HG03469 (cell line): ENCODE results near the gene ANTKMT.

Source experiments
- ATAC-seq: cut with Tn5 transposase; IDR thresholded peaks from one replicate; pipeline ENCODE4 v1.9.1; 2021; ENCODE audit warnings: mild to moderate bottlenecking, moderate library complexity, moderate number of reproducible peaks; ENCODE audit not compliant: unreplicated experiment

Gene ANTKMT

GRCh38 chr16:761625-762513 is 40.9 kb downstream of the ANTKMT start:
- ATAC-seq, result no peak

- no peak for ATAC-seq
Measured at GRCh38 chr16:762595-763268, 41.8 kb downstream of the ANTKMT start.

- no peak for ATAC-seq
Measured at GRCh38 chr16:763369-764183, 42.6 kb downstream of the ANTKMT start.

GRCh38 chr16:764184-764750 is 43.3 kb downstream of the ANTKMT start:
- ATAC-seq, result no peak

GRCh38 chr16:764848-765487 is 44.0 kb downstream of the ANTKMT start:
- no peak for ATAC-seq

DNA sequence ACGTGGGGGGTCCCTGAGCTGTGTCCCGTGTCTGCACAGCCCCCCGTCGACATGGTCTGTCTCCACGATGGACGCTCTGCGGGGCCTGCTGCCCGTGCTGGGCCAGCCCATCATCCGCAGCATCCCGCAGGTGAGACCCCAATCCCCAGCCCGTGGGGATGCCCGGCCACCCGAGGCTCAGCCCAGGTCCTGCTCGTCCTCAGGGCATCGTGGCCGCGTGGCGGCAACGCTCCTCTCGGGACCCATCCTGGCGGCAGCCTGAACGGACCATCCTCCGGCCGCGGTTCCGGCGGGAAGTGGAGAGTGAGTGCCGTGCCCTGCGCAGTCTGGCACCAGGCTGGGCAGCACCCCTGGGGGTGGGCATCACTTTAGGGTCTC is 44.5 kb downstream of the ANTKMT start:
- ATAC-seq, result no peak

GRCh38 chr16:766008-766819 is 45.3 kb downstream of the ANTKMT start:
- ATAC-seq, result no peak

- ATAC-seq, result no peak
Measured at GRCh38 chr16:766820-767640, 46.1 kb downstream of the ANTKMT start.

DNA sequence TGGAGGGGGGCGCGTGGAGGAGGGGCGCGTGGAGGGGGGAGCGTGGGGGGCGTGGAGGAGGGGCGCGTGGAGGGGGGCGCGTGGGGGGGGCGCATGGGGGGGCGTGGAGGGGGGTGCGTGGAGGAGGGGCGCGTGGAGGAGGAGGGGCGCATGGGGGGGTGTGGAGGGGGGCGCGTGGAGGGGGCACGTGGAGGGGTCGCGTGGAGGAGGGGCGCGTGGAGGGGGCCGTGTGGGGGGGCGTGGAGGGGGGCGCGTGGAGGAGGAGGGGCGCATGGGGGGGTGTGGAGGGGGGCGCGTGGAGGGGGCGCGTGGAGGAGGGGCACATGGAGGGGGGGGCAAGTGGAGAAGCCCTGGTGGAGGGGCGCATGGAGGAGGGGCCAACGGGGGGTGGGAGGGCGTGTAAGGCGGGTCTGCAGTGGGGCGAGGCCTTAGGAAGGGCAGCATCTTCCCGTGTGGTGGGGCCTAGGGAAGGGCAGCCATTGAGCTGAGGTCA is 46.8 kb downstream of the ANTKMT start:
- ATAC-seq, result no peak

- ATAC-seq, result no peak
Measured at GRCh38 chr16:768428-768827, 47.5 kb downstream of the ANTKMT start.

- no peak for ATAC-seq
Measured at GRCh38 chr16:769184-769784, 48.3 kb downstream of the ANTKMT start.

- no peak for ATAC-seq
Measured at GRCh38 chr16:769934-770333, 49.0 kb downstream of the ANTKMT start.

- no peak for ATAC-seq
Measured at GRCh38 chr16:770411-770810, 49.5 kb downstream of the ANTKMT start.
